Mesendoderm (in vitro differentiated cells): ENCODE data around the gene ALK.

Experiments used
- DNase-seq: peaks from one replicate; pipeline ENCODE4 v3.0.0; 2013
- H2AK5ac ChIP-seq: 2 replicates; pipeline ENCODE4 v1.6.1; 2013; ENCODE audit warnings: low read length, inconsistent platforms
- H2BK120ac ChIP-seq: 2 replicates; pipeline ENCODE4 v1.6.1; 2013; ENCODE audit warnings: low read depth, mild to moderate bottlenecking, low read length, moderate library complexity, mixed read lengths
- H2BK15ac ChIP-seq: replicated peaks from 2 replicates; pipeline ENCODE4 v1.6.1; 2013; ENCODE audit warnings: low read depth, mild to moderate bottlenecking, moderate library complexity
- H2BK5ac ChIP-seq: 2 replicates; pipeline ENCODE4 v1.6.1; 2013; ENCODE audit warnings: low read length, inconsistent platforms
- H3K18ac ChIP-seq: 2 replicates; pipeline ENCODE4 v1.6.1; 2013; ENCODE audit warnings: mild to moderate bottlenecking, low read length, mixed read lengths
- H3K23ac ChIP-seq: one replicate; pipeline ENCODE4 v1.6.1; 2013; ENCODE audit warnings: low read length
- H3K27ac ChIP-seq: 2 replicates; pipeline ENCODE4 v1.5.1; 2013; ENCODE audit warnings: low read depth, mild to moderate bottlenecking, inconsistent platforms, low read length, moderate library complexity
- H3K27me3 ChIP-seq: 2 replicates; pipeline ENCODE4 v1.6.1; 2013; ENCODE audit warnings: low read length, control low read depth, mild to moderate bottlenecking, inconsistent platforms; ENCODE audit not compliant: insufficient read depth, poor library complexity
- H3K36me3 ChIP-seq: 2 replicates; pipeline ENCODE4 v1.6.1; 2013; ENCODE audit warnings: low read length, inconsistent platforms; ENCODE audit not compliant: control insufficient read depth, insufficient read depth
- H3K4ac ChIP-seq: one replicate; pipeline ENCODE4 v1.6.1; 2013; ENCODE audit warnings: low read depth, mild to moderate bottlenecking, low read length, moderate library complexity
- H3K4me1 ChIP-seq: 2 replicates; pipeline ENCODE4 v1.6.1; 2013; ENCODE audit warnings: low read depth, low read length, inconsistent platforms; ENCODE audit not compliant: control insufficient read depth
- H3K4me2 ChIP-seq: 2 replicates; pipeline ENCODE4 v1.6.1; 2013; ENCODE audit warnings: low read length
- H3K4me3 ChIP-seq: 2 replicates; pipeline ENCODE4 v1.5.1; 2013; ENCODE audit warnings: mild to moderate bottlenecking, low read length
- H3K56ac ChIP-seq: one replicate; pipeline ENCODE4 v1.6.1; 2013; ENCODE audit warnings: low read length
- H3K79me1 ChIP-seq: 2 replicates; pipeline ENCODE4 v1.6.1; 2013; ENCODE audit warnings: low read length, inconsistent platforms
- H3K79me2 ChIP-seq: 2 replicates; pipeline ENCODE4 v1.6.1; 2013; ENCODE audit warnings: mild to moderate bottlenecking, low read length; ENCODE audit not compliant: control insufficient read depth, insufficient read depth
- H3K9ac ChIP-seq: 2 replicates; pipeline ENCODE4 v1.6.1; 2013; ENCODE audit warnings: low read length, inconsistent platforms
- H4K5ac ChIP-seq: one replicate; pipeline ENCODE4 v1.6.1; 2013; ENCODE audit warnings: low read length
- H4K8ac ChIP-seq: one replicate; pipeline ENCODE4 v1.6.1; 2013; ENCODE audit warnings: low read depth, mild to moderate bottlenecking, control low read depth, low read length, moderate library complexity
- WGBS: extraction: QIAGEN DNeasy Blood & Tissue Kit; methylation state at CpG from one replicate; pipeline ENCODE4 v1.1.7; 2013; ENCODE audit warnings: low lambda C conversion rate, missing lambda C conversion rate; ENCODE audit not compliant: insufficient coverage; ENCODE audit errors: extremely low coverage; 5-methylcytosine and 5-hydroxymethylcytosine counted together

Gene ALK

GRCh38 chr2:29241341-29241740 is 680.0 kb downstream of the ALK start:
- H2BK120ac ChIP-seq: no peak overlapping the region
- no peak overlapping the region for H3K18ac ChIP-seq
- no peak for DNase-seq
- no peak overlapping the region for H3K4me3 ChIP-seq
- H3K4me1 ChIP-seq: no peaks in the 10 kb centered on the region
- H2BK15ac ChIP-seq: no peak overlapping the region
- no peak overlapping the region for H4K8ac ChIP-seq
- H2BK5ac ChIP-seq: no peak overlapping the region
- no peaks in the 10 kb centered on the region for H3K36me3 ChIP-seq
- H3K79me1 ChIP-seq: no peaks in the 10 kb centered on the region
- no peak overlapping the region for H3K9ac ChIP-seq
- H3K4me2 ChIP-seq: no peak overlapping the region
- no peak overlapping the region for H2AK5ac ChIP-seq
- WGBS: no CpG with 5 or more reads among the region's 4 CpGs
- no peak overlapping the region for H3K27ac ChIP-seq
- H3K4ac ChIP-seq: no peak overlapping the region
- no peak overlapping the region for H4K5ac ChIP-seq
- no peak overlapping the region for H3K56ac ChIP-seq
- H3K27me3 ChIP-seq: no peaks in the 10 kb centered on the region
- H3K23ac ChIP-seq: no peak overlapping the region
- no peaks in the 10 kb centered on the region for H3K79me2 ChIP-seq

DNA sequence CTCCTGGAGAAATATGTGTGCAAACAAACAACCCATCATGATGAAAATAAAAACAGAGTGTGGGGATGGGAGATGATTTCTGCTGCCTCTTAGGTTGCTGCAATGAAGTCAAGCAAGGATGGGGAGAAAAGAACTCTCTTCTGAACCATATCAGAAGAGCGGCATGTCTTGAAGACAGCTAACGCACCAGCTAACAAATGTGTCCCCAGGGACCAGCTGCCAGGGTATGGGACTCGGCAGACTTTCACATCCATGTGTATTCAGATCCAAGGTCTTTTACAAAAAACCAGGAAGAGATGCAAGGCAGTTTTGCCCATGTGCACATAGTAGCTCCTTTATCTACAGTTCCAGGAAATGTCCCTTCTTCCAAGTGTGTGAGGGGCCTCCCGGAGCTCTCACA is 680.8 kb downstream of the ALK start:
- Histone ChIP-seq H4K5ac (no peak overlapping the region), H3K36me3 (no peaks in the 10 kb centered on the region), H2AK5ac (no peak overlapping the region), H3K27ac (no peak overlapping the region), H3K27me3 (no peaks in the 10 kb centered on the region), H3K79me2 (no peaks in the 10 kb centered on the region), H3K56ac (no peak overlapping the region), H2BK15ac (no peak overlapping the region), H2BK120ac (no peak overlapping the region), H3K18ac (no peak overlapping the region), H4K8ac (no peak overlapping the region), H3K4ac (no peak overlapping the region), H3K23ac (no peak overlapping the region), H3K79me1 (no peaks in the 10 kb centered on the region), H3K4me2 (no peak overlapping the region), H2BK5ac (no peak overlapping the region), H3K4me1 (no peaks in the 10 kb centered on the region), H3K9ac (no peak overlapping the region), H3K4me3 (no peak overlapping the region)
- DNase-seq: no peak
- WGBS: no CpG with 5 or more reads among the region's 4 CpGs

DNA sequence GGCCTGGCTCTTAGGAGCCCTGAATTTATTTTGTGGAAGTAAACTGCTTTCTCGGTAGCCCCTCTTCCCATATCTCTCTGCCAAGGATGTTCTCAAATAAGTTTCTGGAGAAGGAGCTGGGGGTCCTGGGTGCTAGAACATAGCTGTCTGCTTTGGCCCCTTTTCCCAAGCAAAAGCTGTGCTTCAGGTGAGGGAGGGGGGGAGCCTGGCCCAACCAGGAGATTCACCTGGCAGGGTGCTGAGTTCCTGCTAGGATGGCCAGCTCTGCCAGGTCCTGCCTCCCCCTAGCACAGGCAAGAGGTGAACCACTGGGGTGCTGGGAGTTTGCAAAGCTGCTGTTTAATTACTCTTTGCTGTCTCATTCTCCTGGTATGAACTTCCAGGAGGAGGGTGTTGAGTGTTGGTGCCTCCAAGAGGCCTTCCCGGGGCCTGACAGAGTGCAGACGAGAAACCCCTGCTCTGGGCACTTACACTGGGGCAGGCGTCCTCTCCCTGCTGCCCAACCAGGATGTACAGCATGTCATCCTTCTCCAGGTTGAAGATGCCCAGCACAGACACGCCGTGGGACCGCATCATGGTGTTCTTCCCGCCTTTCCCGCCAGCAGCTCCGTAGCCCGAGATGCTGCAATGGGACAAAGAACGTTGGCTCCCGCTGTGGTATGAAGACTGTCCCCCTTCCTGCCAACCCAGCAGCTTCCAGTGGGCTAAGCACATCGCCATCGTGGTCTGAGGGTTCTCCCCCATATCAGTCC is 682.0 kb downstream of the ALK start:
- Histone ChIP-seq H3K9ac (no peak overlapping the region), H2AK5ac (no peak overlapping the region), H3K4me1 (no peaks in the 10 kb centered on the region), H3K4me3 (no peak overlapping the region), H4K5ac (no peak overlapping the region), H2BK15ac (no peak overlapping the region), H3K79me1 (no peaks in the 10 kb centered on the region), H4K8ac (no peak overlapping the region), H3K56ac (no peak overlapping the region), H3K4ac (no peak overlapping the region), H3K36me3 (no peaks in the 10 kb centered on the region), H3K27ac (no peak overlapping the region), H3K4me2 (no peak overlapping the region), H3K79me2 (no peaks in the 10 kb centered on the region), H3K27me3 (no peaks in the 10 kb centered on the region), H2BK5ac (no peak overlapping the region), H3K23ac (no peak overlapping the region), H3K18ac (no peak overlapping the region), H2BK120ac (no peak overlapping the region)
- DNase-seq: peak; percentile 42
- WGBS: no CpG with 5 or more reads among the region's 15 CpGs

GRCh38 chr2:29238497-29238896 is 682.9 kb downstream of the ALK start:
- Histone ChIP-seq H3K79me1 (no peaks in the 10 kb centered on the region), H3K36me3 (no peaks in the 10 kb centered on the region), H3K4me1 (no peaks in the 10 kb centered on the region), H3K4ac (no peak overlapping the region), H3K4me3 (no peak overlapping the region), H4K5ac (no peak overlapping the region), H3K4me2 (no peak overlapping the region), H2BK15ac (no peak overlapping the region), H3K56ac (no peak overlapping the region), H3K18ac (no peak overlapping the region), H2AK5ac (no peak overlapping the region), H3K79me2 (no peaks in the 10 kb centered on the region), H3K27me3 (no peaks in the 10 kb centered on the region), H3K23ac (no peak overlapping the region), H3K9ac (no peak overlapping the region), H4K8ac (no peak overlapping the region), H3K27ac (no peak overlapping the region), H2BK120ac (no peak overlapping the region), H2BK5ac (no peak overlapping the region)
- peak; percentile 74 for DNase-seq
- no CpG with 5 or more reads among the region's 7 CpGs for WGBS

GRCh38 chr2:29236074-29236473 is 685.3 kb downstream of the ALK start:
- no peak overlapping the region for H2BK120ac ChIP-seq

DNA sequence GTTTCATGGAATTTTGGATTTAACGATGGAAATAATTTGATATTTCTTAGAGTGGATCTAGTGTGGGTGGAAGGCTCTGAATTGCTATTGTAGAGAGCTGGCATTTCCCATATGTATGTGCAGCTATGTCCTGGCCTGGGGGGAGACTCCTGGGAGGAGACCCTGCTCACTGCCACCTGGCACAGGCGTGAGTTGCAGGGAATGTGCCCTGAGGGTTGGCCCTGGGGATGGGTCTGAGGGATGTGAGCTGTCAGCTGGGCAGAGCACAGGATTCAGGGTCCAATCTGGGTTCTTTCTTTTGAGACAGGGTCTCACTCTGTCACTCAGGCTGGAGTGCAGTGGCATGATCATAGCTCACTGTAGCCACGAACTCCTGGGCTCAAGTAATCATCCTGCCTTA is 686.0 kb downstream of the ALK start:
- Histone ChIP-seq H4K5ac (no peak overlapping the region), H3K4me1 (no peaks in the 10 kb centered on the region), H3K56ac (no peak overlapping the region), H3K4ac (no peak overlapping the region), H2BK15ac (no peak overlapping the region), H3K79me1 (no peaks in the 10 kb centered on the region), H2BK5ac (no peak overlapping the region), H3K79me2 (no peaks in the 10 kb centered on the region), H3K36me3 (no peaks in the 10 kb centered on the region), H3K27me3 (no peaks in the 10 kb centered on the region), H3K4me3 (no peak overlapping the region), H3K18ac (no peak overlapping the region), H2BK120ac (no peak overlapping the region), H3K23ac (no peak overlapping the region), H4K8ac (no peak overlapping the region), H3K4me2 (no peak overlapping the region), H3K27ac (no peak overlapping the region), H2AK5ac (no peak overlapping the region), H3K9ac (no peak overlapping the region)
- 100% methylated on average over 1 of the region's 3 CpGs for WGBS
- no peak for DNase-seq

More at GRCh38 chr2:29236074-29236473, 685.3 kb downstream of the ALK start:
- Histone ChIP-seq H3K4me3 (no peak overlapping the region), H3K79me2 (no peaks in the 10 kb centered on the region), H4K8ac (no peak overlapping the region), H2AK5ac (no peak overlapping the region), H3K36me3 (no peaks in the 10 kb centered on the region), H3K23ac (no peak overlapping the region), H3K4me1 (no peaks in the 10 kb centered on the region), H3K56ac (no peak overlapping the region), H3K9ac (no peak overlapping the region), H2BK15ac (no peak overlapping the region), H3K4me2 (no peak overlapping the region), H3K27ac (no peak overlapping the region), H3K79me1 (no peaks in the 10 kb centered on the region), H3K4ac (no peak overlapping the region), H3K27me3 (no peaks in the 10 kb centered on the region), H4K5ac (no peak overlapping the region), H2BK5ac (no peak overlapping the region), H3K18ac (no peak overlapping the region)
- WGBS: no CpG with 5 or more reads among the region's 6 CpGs
- no peak for DNase-seq
